Type B pancreatic cell (in vitro differentiated cells): ENCODE results near the gene TRIM47. TPM values are rescaled to one million over a fixed set of nuclear protein-coding genes. Genes with fewer than 3 reads are reported as not detected.
"Not testable (repeated sequence)": the region's sequence is repeated elsewhere in the genome, so short reads cannot be mapped to it uniquely, and the experiment has no call there.

Source experiments
- DNase-seq: peaks from one replicate; pipeline ENCODE4 v3.0.0; 2021; ENCODE audit warnings: mixed read lengths; ENCODE audit not compliant: unreplicated experiment; ENCODE audit errors: extremely low spot score
- H3K27ac Mint-ChIP-seq: 2 replicates; pipeline ENCODE4 v1.8.0; 2021; ENCODE audit warnings: mild to moderate bottlenecking, mixed read lengths
- H3K27me3 Mint-ChIP-seq: 2 replicates; pipeline ENCODE4 v1.8.0; 2021; ENCODE audit warnings: mixed read lengths
- H3K36me3 Mint-ChIP-seq: 2 replicates; pipeline ENCODE4 v1.8.0; 2021; ENCODE audit warnings: mixed read lengths
- H3K4me1 Mint-ChIP-seq: one replicate; pipeline ENCODE4 v1.8.0; 2021; ENCODE audit warnings: mixed read lengths; ENCODE audit not compliant: unreplicated experiment
- H3K4me3 Mint-ChIP-seq: 2 replicates; pipeline ENCODE4 v1.8.0; 2021; ENCODE audit warnings: mild to moderate bottlenecking, mixed read lengths
- H3K9me3 Mint-ChIP-seq: 2 replicates; pipeline ENCODE4 v1.8.0; 2021; ENCODE audit warnings: mixed read lengths
- total RNA-seq: library from RNA; stranded (reverse); gene quantifications from 2 replicates; pipeline ENCODE4 v1.2.1, GENCODE V29; 2021; ENCODE audit warnings: low replicate concordance
- TF ChIP-seq, protein P1 (sequence below): fragments of 200-600 bp; sonication (generic); conservative IDR thresholded peaks from 2 replicates; pipeline ENCODE4 v1.5.0; 2021; ENCODE audit warnings: antibody characterized with exemption, mild to moderate bottlenecking

The TRIM47 gene
- total RNA-seq, 1 donor from 2014 or later = 3.1 TPM

- DNase-seq = no peak
- peaks cover 36% of the 10 kb centered on the region for H3K27me3 Mint-ChIP-seq
- no peaks in the 10 kb centered on the region for H3K36me3 Mint-ChIP-seq
- no peak overlapping the region for H3K27ac Mint-ChIP-seq
- H3K4me1 Mint-ChIP-seq = no peaks in the 10 kb centered on the region
- H3K9me3 Mint-ChIP-seq = no peaks in the 10 kb centered on the region
- no peak overlapping the region for H3K4me3 Mint-ChIP-seq
- TF ChIP-seq, protein P1, sequence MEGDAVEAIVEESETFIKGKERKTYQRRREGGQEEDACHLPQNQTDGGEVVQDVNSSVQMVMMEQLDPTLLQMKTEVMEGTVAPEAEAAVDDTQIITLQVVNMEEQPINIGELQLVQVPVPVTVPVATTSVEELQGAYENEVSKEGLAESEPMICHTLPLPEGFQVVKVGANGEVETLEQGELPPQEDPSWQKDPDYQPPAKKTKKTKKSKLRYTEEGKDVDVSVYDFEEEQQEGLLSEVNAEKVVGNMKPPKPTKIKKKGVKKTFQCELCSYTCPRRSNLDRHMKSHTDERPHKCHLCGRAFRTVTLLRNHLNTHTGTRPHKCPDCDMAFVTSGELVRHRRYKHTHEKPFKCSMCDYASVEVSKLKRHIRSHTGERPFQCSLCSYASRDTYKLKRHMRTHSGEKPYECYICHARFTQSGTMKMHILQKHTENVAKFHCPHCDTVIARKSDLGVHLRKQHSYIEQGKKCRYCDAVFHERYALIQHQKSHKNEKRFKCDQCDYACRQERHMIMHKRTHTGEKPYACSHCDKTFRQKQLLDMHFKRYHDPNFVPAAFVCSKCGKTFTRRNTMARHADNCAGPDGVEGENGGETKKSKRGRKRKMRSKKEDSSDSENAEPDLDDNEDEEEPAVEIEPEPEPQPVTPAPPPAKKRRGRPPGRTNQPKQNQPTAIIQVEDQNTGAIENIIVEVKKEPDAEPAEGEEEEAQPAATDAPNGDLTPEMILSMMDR = no peak
Measured at GRCh38 chr17:75875940-75876189, 2.5 kb downstream of the TRIM47 start.

- DNase-seq = no peak
- Mint-ChIP-seq H3K27me3 (peaks cover 31% of the 10 kb centered on the region), H3K36me3 (no peaks in the 10 kb centered on the region), H3K4me3 (no peak overlapping the region), H3K4me1 (no peaks in the 10 kb centered on the region), H3K27ac (no peak overlapping the region), H3K9me3 (no peaks in the 10 kb centered on the region)
- TF ChIP-seq, protein P1 = no peak
Measured at GRCh38 chr17:75875182-75875939, 3.0 kb downstream of the TRIM47 start.

GRCh38 chr17:75874323-75875181 is 3.8 kb downstream of the TRIM47 start:
- no peaks in the 10 kb centered on the region for H3K4me1 Mint-ChIP-seq

GRCh38 chr17:75873587-75874322 is 4.6 kb downstream of the TRIM47 start:
- H3K4me3 Mint-ChIP-seq = no peak overlapping the region
- H3K4me1 Mint-ChIP-seq = no peaks in the 10 kb centered on the region
- no peak for DNase-seq
- peaks cover 17% of the 10 kb centered on the region for H3K27me3 Mint-ChIP-seq
- H3K9me3 Mint-ChIP-seq = no peaks in the 10 kb centered on the region
- TF ChIP-seq, protein P1 = no peak
- H3K27ac Mint-ChIP-seq = no peak overlapping the region
- no peaks in the 10 kb centered on the region for H3K36me3 Mint-ChIP-seq

More at GRCh38 chr17:75874323-75875181, 3.8 kb downstream of the TRIM47 start:
- H3K36me3 Mint-ChIP-seq = no peaks in the 10 kb centered on the region
- TF ChIP-seq, protein P1 = no peak
- DNase-seq = no peak
- H3K4me3 Mint-ChIP-seq = no peak overlapping the region
- H3K27me3 Mint-ChIP-seq = peaks cover 24% of the 10 kb centered on the region
- no peaks in the 10 kb centered on the region for H3K9me3 Mint-ChIP-seq
- H3K27ac Mint-ChIP-seq = no peak overlapping the region

GRCh38 chr17:75872434-75873351 is 5.7 kb downstream of the TRIM47 start:
- Mint-ChIP-seq H3K27ac (peak overlapping the region; percentile 79), H3K4me3 (no peak overlapping the region), H3K4me1 (no peaks in the 10 kb centered on the region), H3K27me3 (peaks cover 13% of the 10 kb centered on the region), H3K9me3 (no peaks in the 10 kb centered on the region), H3K36me3 (no peaks in the 10 kb centered on the region)
- DNase-seq = no peak
- TF ChIP-seq, protein P1 = no peak

DNA sequence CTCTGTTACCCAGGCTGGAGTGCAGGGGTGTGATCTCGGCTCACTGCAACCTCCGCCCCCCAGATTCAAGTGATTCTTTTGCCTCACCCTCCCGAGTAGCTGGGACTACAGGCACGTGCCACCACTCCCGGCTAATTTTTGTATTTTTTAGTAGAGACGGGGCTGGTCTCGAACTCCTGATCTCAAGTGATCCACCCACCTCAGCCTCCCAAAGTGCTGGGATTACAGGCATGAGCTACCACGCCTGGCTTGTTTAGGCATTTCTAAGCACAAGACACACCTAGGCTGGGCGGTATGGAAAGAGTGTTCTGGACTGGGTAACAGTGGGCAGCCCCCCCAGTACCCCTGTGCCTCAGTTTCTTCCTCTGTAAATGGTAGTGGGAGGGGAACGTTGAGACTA is 8.2 kb downstream of the TRIM47 start:
- not testable (repeated sequence) for H3K27me3 Mint-ChIP-seq, H3K36me3 Mint-ChIP-seq, H3K4me1 Mint-ChIP-seq, H3K9me3 Mint-ChIP-seq, H3K4me3 Mint-ChIP-seq, DNase-seq
- H3K27ac Mint-ChIP-seq = peak overlapping the region; percentile 33
